ENCODE results near the gene CRTAC1.
"Not testable (repeated sequence)": the region's sequence is repeated elsewhere in the genome, so short reads cannot be mapped to it uniquely, and the experiment has no call there.

CRTAC1 gene

DNA sequence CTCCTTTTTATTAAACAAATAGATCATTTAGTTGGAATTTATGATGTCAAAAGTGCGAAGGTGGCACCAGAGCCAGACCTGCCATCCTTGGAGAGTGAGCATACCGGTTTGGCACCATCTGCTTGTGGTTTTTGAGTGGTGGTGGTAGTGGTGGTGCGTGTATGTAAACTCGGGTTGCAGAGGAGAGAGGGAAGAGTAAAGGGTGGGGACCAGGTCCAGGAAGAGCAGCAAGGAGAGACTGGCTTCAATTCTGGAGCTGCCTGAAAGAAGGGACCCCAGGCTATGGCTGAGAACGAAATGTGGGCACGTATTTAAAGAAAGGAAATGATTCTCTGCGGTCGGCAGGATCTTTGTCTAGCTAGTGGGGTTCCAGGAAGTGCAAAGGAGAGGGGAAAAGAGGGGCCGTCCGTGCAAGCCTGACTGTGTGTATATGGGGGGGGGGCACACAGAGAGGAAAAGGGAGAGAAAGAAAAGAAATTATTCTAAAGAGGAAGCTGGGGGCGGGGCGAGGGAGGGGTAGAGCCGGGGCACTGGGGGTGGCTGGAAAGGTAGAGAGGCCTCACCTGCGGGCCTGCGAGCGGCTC is 181.2 kb downstream of the CRTAC1 start:
- peak in 1 of 4 experiments; percentile 17 for DNase-seq (ENCODE audit: low read depth in 4 of 4, low spot score in 1 of 4)

DNA sequence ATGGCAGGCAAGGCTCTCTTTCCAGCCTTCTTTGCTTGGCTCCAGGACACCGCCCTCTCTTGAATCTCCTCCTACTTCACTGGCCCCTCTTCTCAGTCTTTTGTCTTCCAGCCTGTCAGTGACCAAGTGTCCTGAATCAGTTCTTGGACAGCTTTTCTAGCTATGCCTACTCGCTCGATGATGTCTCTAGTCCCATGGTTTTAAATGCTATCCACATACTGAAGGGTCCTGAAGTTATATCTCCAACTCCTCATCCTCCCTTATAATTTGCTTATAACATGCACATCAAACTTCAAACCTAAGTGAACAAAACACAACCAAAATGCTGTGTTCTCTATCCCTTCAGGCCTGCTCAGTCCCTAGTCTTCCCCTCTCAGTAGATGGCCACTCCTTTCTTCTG is 185.7 kb downstream of the CRTAC1 start:
- DNase-seq (ENCODE audit: low read depth in 4 of 4, low spot score in 1 of 4): no peak

DNA sequence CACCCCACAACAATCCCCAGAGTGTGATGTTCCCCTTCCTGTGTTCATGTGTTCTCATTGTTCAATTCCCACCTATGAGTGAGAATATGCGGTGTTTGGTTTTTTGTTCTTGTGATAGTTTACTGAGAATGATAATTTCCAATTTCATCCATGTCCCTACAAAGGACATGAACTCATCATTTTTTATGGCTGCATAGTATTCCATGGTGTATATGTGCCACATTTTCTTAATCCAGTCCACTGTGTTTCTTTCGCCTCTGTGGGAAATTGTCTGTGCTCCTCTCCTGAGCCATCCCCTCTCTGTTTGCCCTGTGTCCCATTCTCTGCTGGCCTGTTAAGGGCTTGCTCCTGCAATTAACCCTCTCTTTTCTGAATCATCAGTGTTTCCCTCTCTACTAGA is 186.4 kb downstream of the CRTAC1 start:
- DNase-seq (ENCODE audit: low read depth in 4 of 4, low spot score in 1 of 4): not testable (repeated sequence)

DNA sequence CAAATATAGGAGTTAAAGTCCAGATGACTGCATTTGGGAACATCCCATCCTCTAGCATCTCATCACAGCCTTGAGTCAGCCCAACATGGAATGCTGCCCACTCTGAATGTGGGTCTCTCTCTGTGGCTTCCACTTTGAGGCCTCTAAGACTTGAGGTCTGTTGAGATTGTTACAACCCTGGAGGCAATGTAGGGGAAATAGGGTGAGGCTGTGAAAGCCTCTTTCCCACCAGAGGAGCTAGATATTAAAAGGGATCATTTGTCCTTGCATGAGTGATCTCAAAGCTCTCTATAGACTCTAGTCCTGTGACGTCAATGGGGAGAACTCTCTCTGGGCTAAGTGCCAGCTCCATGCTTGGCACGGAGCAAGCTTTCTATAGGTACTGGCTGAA is 187.1 kb downstream of the CRTAC1 start:
- no peak for DNase-seq (ENCODE audit: low read depth in 4 of 4, low spot score in 1 of 4)

DNA sequence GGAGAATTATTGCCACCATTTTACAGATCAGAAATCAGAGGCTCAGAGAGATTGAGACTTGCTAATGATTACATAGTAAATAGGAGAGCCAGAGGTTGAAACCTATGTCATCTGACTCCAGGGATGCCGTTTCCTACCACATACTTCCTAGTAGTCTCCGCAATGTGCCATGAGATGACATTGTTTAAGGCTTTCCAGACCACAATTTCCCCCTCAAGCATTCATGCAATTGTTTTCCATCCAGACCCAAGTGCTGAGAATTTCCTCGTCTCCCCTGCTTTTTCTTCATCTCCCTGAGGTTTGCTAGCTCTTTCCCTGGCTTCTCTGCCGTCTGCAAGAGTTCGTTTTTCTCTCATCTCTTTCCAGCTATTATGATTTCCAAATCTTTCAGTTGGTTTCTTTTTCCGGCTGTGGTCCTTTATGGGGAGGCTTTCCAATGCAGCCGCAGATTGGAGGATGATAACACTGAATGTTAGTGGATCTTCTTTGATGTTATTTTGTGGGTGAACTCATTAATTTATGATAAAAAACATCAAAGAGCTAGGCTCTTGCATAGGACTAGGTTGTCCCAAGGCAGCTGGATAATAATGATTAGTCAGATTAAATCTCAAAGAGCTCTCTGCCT is 187.7 kb downstream of the CRTAC1 start:
- no peak for DNase-seq (ENCODE audit: low read depth in 4 of 4, low spot score in 1 of 4)

DNA sequence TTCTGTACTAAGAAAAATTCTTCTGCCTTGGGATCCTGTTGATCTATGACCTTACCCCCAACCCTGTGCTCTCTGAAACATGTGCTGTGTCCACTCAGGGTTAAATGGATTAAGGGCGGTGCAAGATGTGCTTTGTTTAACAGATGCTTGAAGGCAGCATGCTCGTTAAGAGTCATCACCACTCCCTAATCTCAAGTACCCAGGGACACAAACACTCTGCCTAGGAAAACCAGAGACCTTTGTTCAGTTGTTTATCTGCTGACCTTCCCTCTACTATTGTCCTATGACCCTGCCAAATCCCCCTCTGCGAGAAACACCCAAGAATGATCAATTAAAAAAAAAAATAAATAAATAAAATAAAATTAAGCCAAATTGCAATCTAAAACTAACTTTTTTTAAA is 188.3 kb downstream of the CRTAC1 start:
- DNase-seq (ENCODE audit: low read depth in 4 of 4, low spot score in 1 of 4): not testable (repeated sequence)

DNA sequence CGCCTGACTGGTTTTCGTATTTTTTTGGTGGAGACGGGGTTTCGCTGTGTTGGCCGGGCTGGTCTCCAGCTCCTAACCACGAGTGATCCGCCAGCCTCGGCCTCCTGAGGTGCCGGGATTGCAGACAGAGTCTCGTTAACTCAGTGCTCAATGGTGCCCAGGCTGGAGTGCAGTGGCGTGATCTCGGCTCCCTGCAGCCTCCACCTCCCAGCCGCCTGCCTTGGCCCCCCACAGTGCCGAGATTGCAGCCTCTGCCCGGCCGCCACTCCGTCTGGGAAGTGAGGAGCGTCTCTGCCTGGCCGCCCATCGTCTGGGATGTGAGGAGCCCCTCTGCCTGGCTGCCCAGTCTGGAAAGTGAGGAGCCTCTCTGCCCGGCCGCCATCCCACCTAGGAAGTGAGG is 189.3 kb downstream of the CRTAC1 start:
- DNase-seq (ENCODE audit: low read depth in 4 of 4, low spot score in 1 of 4): not testable (repeated sequence)

DNA sequence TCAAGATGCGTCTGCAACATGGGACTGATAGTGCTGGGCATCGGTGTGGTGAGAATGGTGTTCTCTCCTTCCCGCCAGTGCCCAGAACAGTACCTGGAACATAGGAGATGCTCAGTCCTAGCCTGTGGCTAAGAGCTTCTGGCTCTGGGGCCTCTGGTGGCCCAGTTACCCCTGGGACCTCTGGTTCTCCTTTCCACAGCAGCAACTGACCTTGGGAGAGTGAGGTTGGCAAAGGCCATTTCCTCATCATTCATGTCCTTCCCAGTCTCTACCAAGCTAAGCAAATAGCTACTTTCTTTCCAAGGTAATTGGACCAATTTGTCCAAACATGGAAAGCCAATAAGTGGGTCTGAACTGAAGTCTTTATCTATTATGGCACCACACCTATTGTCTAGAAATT is 192.3 kb downstream of the CRTAC1 start:
- no peak for DNase-seq (ENCODE audit: low read depth in 4 of 4, low spot score in 1 of 4)

DNA sequence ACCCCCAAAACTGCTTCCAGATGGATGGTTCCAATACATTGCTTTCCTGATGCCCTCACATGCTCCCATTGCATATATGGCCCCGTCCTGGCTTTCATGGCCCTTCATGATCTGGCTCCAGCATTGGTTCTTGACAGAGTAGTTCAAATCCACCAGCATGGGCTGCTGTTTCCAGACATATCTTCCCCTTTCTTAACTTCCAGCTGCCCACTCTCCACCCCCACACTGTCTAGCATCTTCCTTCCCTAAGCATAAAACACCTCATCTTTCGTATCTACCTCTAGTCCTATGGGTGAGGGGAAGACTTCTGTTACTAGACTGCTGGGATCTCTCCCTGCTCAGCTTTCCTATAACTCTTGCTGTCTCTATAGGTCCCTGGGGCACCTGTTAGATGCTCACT is 194.0 kb downstream of the CRTAC1 start:
- DNase-seq (ENCODE audit: low read depth in 4 of 4, low spot score in 1 of 4): no peak

DNA sequence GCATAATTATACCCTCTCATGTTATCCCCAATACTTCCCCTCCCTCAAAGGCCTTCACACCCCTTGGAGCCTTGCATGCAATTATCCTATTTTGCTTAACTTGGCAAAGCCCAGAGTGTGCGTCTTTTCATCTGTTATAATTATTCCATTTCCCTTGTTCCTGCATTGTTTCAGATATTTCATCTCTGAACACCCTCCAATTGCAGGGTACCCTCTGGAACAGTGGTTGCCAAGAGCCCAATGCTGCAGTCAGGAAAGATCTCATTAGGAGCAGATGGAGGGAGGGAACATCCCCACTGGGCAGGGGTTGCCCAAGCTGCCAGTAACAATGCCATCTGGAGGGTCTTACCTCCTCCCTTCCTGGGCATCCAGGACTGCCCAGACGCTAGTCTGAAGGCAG is 199.2 kb downstream of the CRTAC1 start:
- no peak for DNase-seq (ENCODE audit: low read depth in 4 of 4, low spot score in 1 of 4)

DNA sequence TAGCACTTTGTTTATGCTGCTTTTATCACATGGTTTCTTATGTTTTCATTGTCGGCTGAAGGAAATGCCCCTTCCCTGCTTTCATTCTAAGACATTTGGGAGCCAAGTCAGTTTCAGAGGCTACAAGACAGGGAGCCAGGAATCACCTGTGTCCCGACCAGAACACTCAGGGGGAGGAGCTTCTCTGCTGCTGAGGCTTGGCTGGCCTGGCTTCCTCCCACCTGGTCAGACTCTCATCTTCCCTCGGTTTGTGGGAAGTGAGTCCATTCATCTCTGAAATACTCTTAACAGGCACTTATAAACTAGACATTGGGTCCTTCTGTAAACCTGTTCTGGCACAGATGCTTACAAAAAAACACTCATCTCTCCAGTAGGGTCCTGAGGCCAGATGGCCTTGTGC is 200.4 kb downstream of the CRTAC1 start:
- no peak for DNase-seq (ENCODE audit: low read depth in 4 of 4, low spot score in 1 of 4)

DNA sequence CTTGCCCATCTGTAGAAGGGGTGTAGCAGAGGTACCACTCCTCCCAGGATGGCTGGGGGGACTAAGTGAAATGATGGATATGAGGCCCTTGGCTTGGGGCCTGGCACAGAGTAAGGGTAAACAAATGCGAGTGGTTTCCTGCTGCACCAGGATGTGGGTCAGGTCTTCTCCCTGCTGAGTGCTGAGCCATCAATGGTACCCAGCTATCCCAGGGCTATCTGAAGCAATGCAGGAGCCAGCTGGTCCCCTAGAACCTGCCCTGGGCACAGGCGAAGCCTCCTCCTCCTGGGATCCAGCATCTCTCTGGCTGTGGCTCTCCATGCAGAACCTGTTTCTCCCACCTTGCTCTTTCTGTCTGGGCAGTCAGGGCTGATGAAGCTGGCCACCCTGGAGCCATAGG is 201.7 kb downstream of the CRTAC1 start:
- DNase-seq (ENCODE audit: low read depth in 4 of 4, low spot score in 1 of 4): no peak

DNA sequence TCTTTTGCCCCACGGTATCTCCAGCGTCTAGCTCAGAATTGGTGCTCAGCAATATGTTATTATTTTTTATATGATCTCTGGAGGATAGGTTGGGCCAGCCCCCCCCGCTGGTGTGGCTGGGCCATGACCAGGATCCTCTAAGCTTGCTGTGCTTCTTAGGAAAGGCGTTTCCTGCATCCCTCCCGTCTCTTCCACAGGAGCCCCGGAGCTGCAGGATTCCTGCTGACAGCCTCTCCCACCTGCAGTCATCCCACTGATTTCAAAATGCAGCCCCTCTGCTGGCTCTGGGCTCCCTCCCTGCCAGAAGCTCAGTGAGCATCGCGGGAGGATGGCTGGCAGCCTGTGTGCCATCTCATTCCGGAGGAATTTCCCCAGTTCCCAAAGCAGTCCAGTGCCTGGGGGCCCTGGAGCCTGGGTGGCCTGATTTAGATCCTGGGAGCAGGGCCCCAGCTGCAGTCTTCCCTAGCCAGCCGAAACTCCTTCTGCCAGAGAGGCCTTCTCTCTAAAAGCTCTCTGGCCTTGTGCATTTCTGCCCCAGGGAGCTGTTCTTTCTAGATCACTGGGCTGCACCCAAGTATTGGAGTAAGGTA is 202.6 kb downstream of the CRTAC1 start:
- no peak for DNase-seq (ENCODE audit: low read depth in 4 of 4, low spot score in 1 of 4)

DNA sequence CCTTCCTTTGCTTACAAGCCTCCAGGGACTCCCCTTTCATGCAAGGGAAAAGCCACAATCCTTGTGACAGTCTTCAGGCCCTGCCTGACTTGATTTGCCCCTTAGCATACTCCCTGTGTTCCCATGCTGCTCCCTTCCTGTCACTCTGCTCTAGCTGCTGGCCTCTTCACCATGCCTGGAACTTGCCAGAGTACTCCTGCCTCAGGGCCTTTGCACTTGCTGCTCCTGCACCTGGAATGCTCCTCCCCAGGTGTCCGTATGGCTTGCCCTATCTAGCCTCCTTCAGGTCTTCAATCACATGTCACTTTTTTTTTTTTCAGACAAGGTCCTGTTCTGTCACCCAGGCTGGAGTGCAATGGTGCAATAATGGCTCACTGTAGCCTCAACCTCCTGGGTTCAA is 203.5 kb downstream of the CRTAC1 start:
- no peak for DNase-seq (ENCODE audit: low read depth in 4 of 4, low spot score in 1 of 4)

DNA sequence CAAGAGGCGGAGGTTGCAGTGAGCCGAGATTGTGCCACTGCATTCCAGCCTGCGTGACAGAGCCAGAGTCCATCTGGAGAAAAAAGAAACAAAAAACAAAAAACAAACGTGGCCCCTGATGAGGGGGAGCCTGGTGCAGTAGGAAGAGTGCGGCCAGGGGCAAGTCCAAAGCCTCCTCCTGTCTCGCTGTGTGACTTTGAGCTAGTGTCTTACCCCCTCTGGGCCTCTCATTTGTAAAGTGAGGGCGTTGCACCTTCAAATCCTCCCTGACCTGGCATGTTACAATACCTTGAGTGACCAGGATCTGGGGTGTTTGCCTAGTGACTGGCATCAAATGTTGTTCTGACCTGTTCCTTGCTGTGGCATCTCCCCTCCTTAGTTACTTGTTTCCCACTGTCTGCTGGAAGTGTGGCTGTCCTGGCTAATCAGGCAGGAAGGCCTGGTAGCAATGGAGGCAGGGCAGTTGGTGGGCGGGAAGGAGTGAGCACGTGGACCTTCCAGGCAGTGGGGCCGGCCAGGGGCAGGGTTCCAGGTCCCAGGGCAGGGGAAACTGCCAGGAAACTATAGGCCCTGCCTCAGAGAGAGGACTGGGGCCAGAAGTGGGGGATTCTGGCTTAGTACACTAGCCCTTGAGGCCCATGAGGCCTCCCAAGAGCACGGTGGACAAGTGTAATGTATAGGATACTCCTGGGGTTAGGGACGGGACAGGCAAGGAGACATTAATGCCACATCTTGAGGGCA is 205.2 kb downstream of the CRTAC1 start:
- DNase-seq (ENCODE audit: low read depth in 4 of 4, low spot score in 1 of 4): no peak

DNA sequence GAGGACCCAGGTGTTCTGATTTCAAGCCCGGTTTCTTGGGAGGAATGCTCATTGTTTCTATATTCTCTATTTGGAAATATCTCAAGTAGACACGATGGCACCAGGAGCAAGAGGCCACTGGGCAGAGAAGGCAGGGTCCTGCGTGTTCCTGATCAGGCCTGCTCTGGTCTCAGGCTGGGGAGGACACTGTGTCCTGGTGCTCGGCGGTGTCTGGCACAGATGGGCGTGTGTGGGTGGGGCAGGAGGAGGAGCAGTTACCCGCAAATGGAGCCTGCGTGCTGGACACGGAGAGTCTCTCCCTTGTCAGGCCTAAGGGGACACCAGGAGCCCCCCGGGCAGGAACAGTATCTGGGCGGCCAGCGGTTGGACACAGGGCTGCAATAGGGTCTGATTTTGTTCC is 206.7 kb downstream of the CRTAC1 start:
- no peak for DNase-seq (ENCODE audit: low read depth in 4 of 4, low spot score in 1 of 4)

DNA sequence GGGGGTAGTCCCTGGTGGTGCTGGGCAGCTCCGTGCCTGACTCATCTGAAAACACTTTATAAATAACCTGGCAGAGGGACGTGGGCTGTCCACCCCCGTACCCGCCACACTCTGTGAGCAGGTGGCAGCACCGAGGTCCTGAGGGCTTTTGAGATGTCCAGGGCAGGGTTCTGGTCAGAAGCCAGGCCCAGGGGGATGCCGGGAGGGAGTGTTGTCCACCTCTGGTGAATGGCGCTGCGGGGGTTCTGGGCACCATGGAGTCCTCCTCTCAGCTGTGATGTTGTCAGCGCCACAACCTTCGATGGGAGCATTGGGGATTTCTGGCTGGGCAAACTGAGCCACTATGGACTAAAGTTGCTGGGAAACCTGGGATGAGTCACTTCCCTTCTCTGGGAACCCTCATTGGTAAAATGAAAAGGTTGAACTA is 208.1 kb downstream of the CRTAC1 start:
- DNase-seq (ENCODE audit: low read depth in 4 of 4, low spot score in 1 of 4): no peak

DNA sequence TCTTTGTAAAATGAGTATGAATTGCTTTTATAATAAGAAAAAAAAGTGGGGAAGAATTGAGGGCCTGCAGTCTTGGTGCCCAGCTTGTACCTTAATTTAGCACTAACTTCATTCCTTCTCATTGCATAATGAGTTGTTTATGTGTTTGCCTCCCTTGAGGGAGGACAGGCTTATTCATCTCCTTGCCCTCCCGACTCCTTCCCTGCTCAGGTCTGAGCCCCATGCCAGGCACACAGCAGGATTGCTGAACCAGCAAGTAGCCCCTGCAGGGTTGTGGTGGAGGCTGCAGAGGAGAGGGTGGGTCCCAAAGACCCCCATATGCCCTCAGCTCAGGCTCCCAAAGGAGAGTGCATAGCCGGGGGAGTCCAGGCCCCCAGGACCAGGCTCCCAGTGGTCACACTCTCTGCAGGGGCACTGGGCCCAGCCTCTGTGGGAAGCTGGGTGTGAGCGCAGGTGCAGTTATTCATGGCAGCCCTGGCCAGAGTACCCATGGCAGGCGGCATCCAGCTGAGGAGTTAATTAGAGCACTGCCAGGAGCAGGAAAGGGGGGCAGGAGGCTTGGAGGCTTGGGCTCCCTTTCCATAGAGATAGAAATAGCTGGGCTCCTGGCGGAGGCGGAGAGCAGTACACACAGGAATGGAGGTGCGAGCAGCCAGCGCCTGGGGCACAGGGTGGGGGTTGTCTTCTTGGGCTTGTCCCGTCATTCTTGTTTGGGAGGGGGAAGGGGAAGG is 208.9 kb downstream of the CRTAC1 start:
- DNase-seq (ENCODE audit: low read depth in 4 of 4, low spot score in 1 of 4): no peak

DNA sequence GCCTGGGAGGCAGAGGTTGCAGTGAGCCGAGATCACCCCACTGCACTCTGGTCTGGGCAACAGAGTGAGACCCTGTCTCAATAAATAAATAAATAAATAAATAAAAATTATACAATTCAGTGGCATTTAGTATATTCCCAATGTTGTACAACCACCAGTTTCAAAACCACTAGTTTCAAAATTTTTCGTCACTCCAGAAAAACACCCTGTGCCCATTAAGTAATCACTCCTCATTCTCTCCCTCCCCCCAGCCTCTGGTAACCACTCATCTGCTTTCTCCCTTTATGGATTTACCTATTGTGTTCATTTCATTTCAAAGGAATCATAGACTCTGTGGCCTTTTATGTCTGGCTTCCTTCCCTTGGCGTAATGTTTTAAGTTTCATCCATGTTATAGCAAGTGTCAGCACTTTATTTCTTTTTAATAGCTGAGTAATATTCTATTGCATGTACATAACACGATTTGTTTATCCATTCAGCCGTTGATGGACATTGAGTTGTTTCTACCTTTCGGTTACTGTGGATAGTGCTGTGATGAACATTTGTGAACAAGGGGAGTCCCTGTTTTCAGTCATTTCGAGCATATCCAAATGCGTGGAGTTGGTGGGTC is 210.2 kb downstream of the CRTAC1 start:
- no peak for DNase-seq (ENCODE audit: low read depth in 4 of 4, low spot score in 1 of 4)

DNA sequence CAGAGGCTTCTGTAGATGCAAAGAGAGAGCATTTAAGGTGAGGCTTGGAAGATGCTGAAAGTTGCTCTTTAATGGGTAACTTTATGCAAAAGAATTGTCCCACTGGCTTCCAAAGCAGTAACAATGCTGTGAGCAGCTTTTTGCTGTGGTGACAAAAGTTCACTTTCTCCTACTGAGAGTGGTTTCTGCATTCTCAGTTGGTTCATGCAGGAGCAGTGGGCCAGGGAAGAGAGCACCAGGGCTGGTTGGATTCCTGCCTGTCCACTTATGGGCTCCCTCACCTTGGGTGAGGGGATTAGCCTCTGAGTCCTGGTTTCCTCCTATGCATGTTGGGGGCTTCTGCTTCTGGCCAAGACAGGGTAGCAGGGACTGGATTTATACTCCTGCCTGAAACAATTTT is 211.8 kb downstream of the CRTAC1 start:
- no peak for DNase-seq (ENCODE audit: low read depth in 4 of 4, low spot score in 1 of 4)

DNA sequence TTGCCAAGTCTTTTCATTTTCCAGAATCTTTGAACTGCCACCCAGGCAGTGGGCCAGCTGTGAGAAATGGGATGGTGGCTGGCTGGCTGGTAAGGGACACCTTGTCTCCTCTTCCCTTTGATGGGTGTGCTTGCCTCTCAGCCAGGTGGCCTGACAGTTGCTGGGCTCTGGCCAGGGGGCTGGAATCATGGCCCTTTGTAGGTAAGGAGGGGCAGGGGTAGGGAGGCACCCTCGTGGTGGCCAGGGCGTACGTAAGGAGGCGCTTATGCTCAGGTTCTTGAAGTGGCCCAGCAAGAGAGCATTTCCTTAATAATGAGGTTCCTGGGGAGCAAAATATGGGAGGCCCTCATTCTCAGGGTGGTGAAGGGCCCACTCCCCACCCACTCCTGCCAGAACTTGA is 213.8 kb downstream of the CRTAC1 start:
- DNase-seq (ENCODE audit: low read depth in 4 of 4, low spot score in 1 of 4): no peak
